ENCODE data around the gene B3GNT3.
A peak's percentile ranks its signal among the peaks of the same experiment; 100 is the strongest.

B3GNT3 gene

GRCh38 chr19:17794731-17795494 is at the start of gene B3GNT3:
Gene B3GNT3, plus strand, starts transcription at chr19:17795138. Its CDS starts 12,670 bp downstream, at chr19:17807808.
- no peak for DNase-seq

GRCh38 chr19:17747205-17748098 is 47.5 kb upstream of the B3GNT3 start:
- peak; percentile 92 for DNase-seq

GRCh38 chr19:17748884-17749638 is 45.9 kb upstream of the B3GNT3 start:
- DNase-seq = no peak

- DNase-seq = no peak
Observed at GRCh38 chr19:17749912-17750317, 45.0 kb upstream of the B3GNT3 start.

- DNase-seq = peak; percentile 76
Observed at GRCh38 chr19:17751103-17751911, 43.6 kb upstream of the B3GNT3 start, which contains the start of gene FCHO1. Gene FCHO1, plus strand, starts transcription at chr19:17751477. Its CDS starts 3,688 bp downstream, at chr19:17755165.

- no peak for DNase-seq
Observed at GRCh38 chr19:17751912-17752273, 43.0 kb upstream of the B3GNT3 start.

- DNase-seq = no peak
Observed at GRCh38 chr19:17752865-17753639, 41.9 kb upstream of the B3GNT3 start.

- no peak for DNase-seq
Observed at GRCh38 chr19:17753976-17754375, 41.0 kb upstream of the B3GNT3 start.

GRCh38 chr19:17754634-17755442 is 40.1 kb upstream of the B3GNT3 start:
- no peak for DNase-seq

- no peak for DNase-seq
Observed at GRCh38 chr19:17755443-17755890, 39.5 kb upstream of the B3GNT3 start.

- DNase-seq = no peak
Observed at GRCh38 chr19:17755977-17756670, 38.8 kb upstream of the B3GNT3 start.

- no peak for DNase-seq
Observed at GRCh38 chr19:17757125-17757524, 37.8 kb upstream of the B3GNT3 start.

GRCh38 chr19:17758515-17758914 is 36.4 kb upstream of the B3GNT3 start:
- no peak for DNase-seq

- DNase-seq = no peak
Observed at GRCh38 chr19:17761148-17761547, 33.8 kb upstream of the B3GNT3 start.

- no peak for DNase-seq
Observed at GRCh38 chr19:17762505-17763229, 32.3 kb upstream of the B3GNT3 start.

GRCh38 chr19:17764348-17764747 is 30.6 kb upstream of the B3GNT3 start:
- no peak for DNase-seq

- DNase-seq = no peak
Observed at GRCh38 chr19:17765069-17765618, 29.8 kb upstream of the B3GNT3 start.

GRCh38 chr19:17766543-17767131 is 28.3 kb upstream of the B3GNT3 start:
- no peak for DNase-seq

Data from activated CD4-positive, alpha-beta T cell treated with anti-CD3 and anti-CD28 coated beads for 1 hour (primary cell).